Measurements from ENCODE around the gene SLC52A1. TPM values are rescaled to one million over a fixed set of nuclear protein-coding genes. Genes with fewer than 3 reads are reported as not detected.

SLC52A1 gene
- total and polyA plus RNA-seq, 2 of the 13 experiments (the other 11 are each of a cell fraction or from before 2014, with no cell fraction given): 0.03 to 0.13 TPM

DNA sequence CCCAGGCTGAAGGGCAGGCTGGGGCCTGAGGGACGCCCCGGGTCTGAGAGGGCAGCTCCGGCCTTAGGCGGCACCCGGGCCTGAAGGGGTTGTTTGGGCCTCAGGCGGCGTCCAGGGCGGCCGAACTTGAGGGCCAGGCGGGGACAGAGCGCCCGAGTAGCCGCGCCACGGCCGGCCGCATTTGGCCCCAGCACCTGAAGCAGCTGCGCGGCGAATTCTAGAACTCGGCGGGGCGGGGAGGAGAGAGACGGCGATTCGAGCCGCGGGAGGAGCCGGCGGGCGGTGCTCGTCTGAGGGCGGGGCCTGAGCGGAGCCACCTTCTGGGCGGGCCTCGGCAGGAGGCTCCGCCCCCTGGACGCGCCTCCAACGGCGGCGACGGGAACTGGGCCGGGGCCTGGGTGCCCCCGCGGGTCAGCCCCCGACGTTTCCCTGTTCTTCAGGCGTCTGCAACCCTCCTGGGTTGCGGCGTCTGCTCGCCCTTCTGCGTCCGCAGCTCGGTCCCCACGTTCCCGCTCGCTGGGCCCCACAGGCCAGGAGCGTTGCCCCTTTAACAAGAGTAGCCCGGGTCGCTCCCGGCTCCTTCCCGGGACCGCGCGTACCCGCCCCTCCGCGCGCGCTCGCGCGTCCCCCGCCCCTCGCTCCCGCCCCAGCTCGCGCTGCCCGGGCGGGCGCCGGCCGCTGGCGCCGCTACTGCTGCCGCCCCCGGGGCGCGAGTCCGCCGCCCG is 37.8 kb downstream of the SLC52A1 start, which contains the start of the genes INCA1 and KIF1C (continued):
- TF ChIP-seq, protein P1, sequence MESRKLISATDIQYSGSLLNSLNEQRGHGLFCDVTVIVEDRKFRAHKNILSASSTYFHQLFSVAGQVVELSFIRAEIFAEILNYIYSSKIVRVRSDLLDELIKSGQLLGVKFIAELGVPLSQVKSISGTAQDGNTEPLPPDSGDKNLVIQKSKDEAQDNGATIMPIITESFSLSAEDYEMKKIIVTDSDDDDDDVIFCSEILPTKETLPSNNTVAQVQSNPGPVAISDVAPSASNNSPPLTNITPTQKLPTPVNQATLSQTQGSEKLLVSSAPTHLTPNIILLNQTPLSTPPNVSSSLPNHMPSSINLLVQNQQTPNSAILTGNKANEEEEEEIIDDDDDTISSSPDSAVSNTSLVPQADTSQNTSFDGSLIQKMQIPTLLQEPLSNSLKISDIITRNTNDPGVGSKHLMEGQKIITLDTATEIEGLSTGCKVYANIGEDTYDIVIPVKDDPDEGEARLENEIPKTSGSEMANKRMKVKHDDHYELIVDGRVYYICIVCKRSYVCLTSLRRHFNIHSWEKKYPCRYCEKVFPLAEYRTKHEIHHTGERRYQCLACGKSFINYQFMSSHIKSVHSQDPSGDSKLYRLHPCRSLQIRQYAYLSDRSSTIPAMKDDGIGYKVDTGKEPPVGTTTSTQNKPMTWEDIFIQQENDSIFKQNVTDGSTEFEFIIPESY (CRISPR knock-in tag; IDR thresholded peaks at IDR 0.05): no peak
- TF ChIP-seq IRF1 (CRISPR knock-in tag; IDR thresholded peaks at IDR 0.05; ENCODE audit: low read depth) (no peak), TBL1XR1 (IDR thresholded peaks at IDR 0.05; ENCODE audit: borderline replicate concordance, low read length, partially characterized antibody) (no peak), ZNF619 (CRISPR knock-in tag; IDR thresholded peaks at IDR 0.05) (peak; percentile 14; the same call in 1 of the 2 replicates), SNAPC5 (CRISPR knock-in tag; IDR thresholded peaks at IDR 0.05; ENCODE audit: borderline replicate concordance) (no peak), ZNF850 (CRISPR knock-in tag; conservative IDR thresholded peaks at IDR 0.05) (0 out of 2 replicates have a peak, but pooled peaks have one; percentile 66), PAWR (CRISPR knock-in tag; IDR thresholded peaks at IDR 0.05; ENCODE audit: borderline replicate concordance) (no peak), HDAC1 (CRISPR knock-in tag; IDR thresholded peaks at IDR 0.05) (peak; percentile 37; the same call in 1 of the 2 replicates), PRPF4 (IDR thresholded peaks at IDR 0.05; ENCODE audit: low read depth, low read length, poor library complexity, severe bottlenecking) (no peak), PCBP2 (optimal IDR thresholded peaks at IDR 0.05; ENCODE audit: low read depth, low read length, poor library complexity, severe bottlenecking) (no peak), YY1 (IDR thresholded peaks at IDR 0.05; ENCODE audit: insufficient read depth, insufficient replicate concordance, low read depth, low read length) (peak; percentile 42), FUBP1 (CRISPR knock-in tag; IDR thresholded peaks at IDR 0.05; ENCODE audit: borderline replicate concordance) (no peak), GPBP1L1 (CRISPR knock-in tag; IDR thresholded peaks at IDR 0.05) (no peak), CHD4 (IDR thresholded peaks at IDR 0.05; ENCODE audit: borderline replicate concordance, low read length) (no peak), SRSF4 (IDR thresholded peaks at IDR 0.05; ENCODE audit: low read depth, low read length, poor library complexity, severe bottlenecking) (no peak), ZNF891 (CRISPR knock-in tag; IDR thresholded peaks at IDR 0.05) (no peak), MEIS2 (CRISPR knock-in tag; IDR thresholded peaks at IDR 0.05) (no peak; the same call in 1 of the 2 replicates), SMAD3 (CRISPR knock-in tag; IDR thresholded peaks at IDR 0.05) (no peak), RAD51 (IDR thresholded peaks at IDR 0.05; ENCODE audit: borderline replicate concordance) (no peak), HMG20A (CRISPR knock-in tag; IDR thresholded peaks at IDR 0.05; ENCODE audit: borderline replicate concordance) (no peak), YEATS4 (CRISPR knock-in tag; IDR thresholded peaks at IDR 0.05; ENCODE audit: borderline replicate concordance) (peak; percentile 43; the same call in 1 of the 2 replicates), POGZ (CRISPR knock-in tag; IDR thresholded peaks at IDR 0.05) (no peak), SALL2 (CRISPR knock-in tag; IDR thresholded peaks at IDR 0.05) (no peak), ZNF468 (CRISPR knock-in tag; IDR thresholded peaks at IDR 0.05) (no peak)

Data from HepG2 (cell line).